IMR-90 (cell line): ENCODE results near the gene MORN5.

Experiments used
- CTCF ChIP-seq: conservative IDR thresholded peaks from 2 replicates; pipeline ENCODE4 v1.5.1; 2012; ENCODE audit warnings: mild to moderate bottlenecking, low read depth, low read length, improper control_type of control experiment
- NFE2L2 ChIP-seq: fragments of 150-350 bp; IDR thresholded peaks from 2 replicates; pipeline ENCODE4 v1.6.1; 2016; ENCODE audit warnings: low read depth, mild to moderate bottlenecking, low read length
- POLR2A ChIP-seq: IDR thresholded peaks from 2 replicates; pipeline ENCODE4 v1.6.1; 2012; ENCODE audit warnings: mild to moderate bottlenecking, low read depth, low read length
- RAD21 ChIP-seq: IDR thresholded peaks from 2 replicates; pipeline ENCODE4 v1.6.1; 2012; ENCODE audit warnings: low read length, improper control_type of control experiment
- RCOR1 ChIP-seq: IDR thresholded peaks from 2 replicates; pipeline ENCODE4 v1.6.1; 2012; ENCODE audit warnings: mild to moderate bottlenecking, low read length, improper control_type of control experiment; ENCODE audit not compliant: insufficient replicate concordance
- RFX5 ChIP-seq: IDR thresholded peaks from 2 replicates; pipeline ENCODE4 v1.8.0; 2012; ENCODE audit warnings: low read depth, mild to moderate bottlenecking, low read length, moderate library complexity
- SMC3 ChIP-seq: fragments of 150-350 bp; IDR thresholded peaks from 2 replicates; pipeline ENCODE4 v1.6.1; 2016; ENCODE audit warnings: low read depth, mild to moderate bottlenecking, antibody characterized with exemption, low read length, moderate library complexity

- TF ChIP-seq POLR2A (no peak), CTCF (no peak), SMC3 (no peak), RCOR1 (no peak), RAD21 (no peak), RFX5 (no peak), NFE2L2 (no peak)
These were observed 2.7 kb downstream of the MORN5 start for GRCh38 chr9:122162415-122162814.
